WTC11 (cell line): ENCODE results near the gene OR6K3. TPM values are rescaled to one million over a fixed set of nuclear protein-coding genes. Genes with fewer than 3 reads are reported as not detected.

Experiments used
- ATAC-seq: fragments of 200-7000 bp; cut with Tn5 transposase; 2 replicates; pipeline ENCODE4 v1.10.0; 2021; ENCODE audit warnings: mild to moderate bottlenecking, moderate library complexity
- CTCF ChIA-PET: fragments of 300-600 bp; sonication (Branson Sonifier 250); formaldehyde crosslinking; loops from one replicate; lab custom pipeline; 2021; ENCODE audit warnings: antibody characterized with exemption; lab: Charles Lee
- POLR2A ChIA-PET: fragments of 350-600 bp; sonication (Branson Sonifier 250); formaldehyde crosslinking; loops from one replicate; lab custom pipeline; 2021; ENCODE audit warnings: antibody characterized with exemption; lab: Charles Lee
- DNase-seq: peaks from one replicate; pipeline ENCODE4 v3.0.0; 2021; ENCODE audit warnings: low spot score
- H3K27ac Mint-ChIP-seq: 2 replicates; pipeline ENCODE4 v1.8.0; 2021; ENCODE audit warnings: mixed read lengths
- H3K27me3 Mint-ChIP-seq: 2 replicates; pipeline ENCODE4 v1.8.0; 2021; ENCODE audit warnings: low read depth, mild to moderate bottlenecking, moderate library complexity, mixed read lengths
- H3K36me3 Mint-ChIP-seq: 2 replicates; pipeline ENCODE4 v1.8.0; 2021; ENCODE audit warnings: mixed read lengths
- H3K4me1 Mint-ChIP-seq: 2 replicates; pipeline ENCODE4 v1.8.0; 2022; ENCODE audit warnings: mixed read lengths
- H3K4me3 Mint-ChIP-seq: 2 replicates; pipeline ENCODE4 v1.8.0; 2021; ENCODE audit warnings: mild to moderate bottlenecking, moderate library complexity, mixed read lengths
- H3K9me3 Mint-ChIP-seq: 2 replicates; pipeline ENCODE4 v1.8.0; 2021; ENCODE audit warnings: mixed read lengths
- ATF2 ChIP-seq: sonication (generic); formaldehyde crosslinking; IDR thresholded peaks from 2 replicates; pipeline ENCODE4 v1.8.1; 2022; ENCODE audit warnings: low read depth, missing genetic modification reagents, borderline replicate concordance
- CREM ChIP-seq: sonication (generic); formaldehyde crosslinking; IDR thresholded peaks from 2 replicates; pipeline ENCODE4 v1.8.1; 2022; ENCODE audit warnings: mild to moderate bottlenecking, missing genetic modification reagents, moderate library complexity
- ELF4 ChIP-seq: sonication (generic); formaldehyde crosslinking; IDR thresholded peaks from 2 replicates; pipeline ENCODE4 v1.8.1; 2022; ENCODE audit warnings: low read depth, mild to moderate bottlenecking, moderate library complexity, missing genetic modification reagents
- FOXJ3 ChIP-seq: sonication (generic); formaldehyde crosslinking; IDR thresholded peaks from 2 replicates; pipeline ENCODE4 v1.9.0; 2021; ENCODE audit warnings: missing genetic modification reagents, mild to moderate bottlenecking, borderline replicate concordance
- HMGA2 ChIP-seq: fragments of 250-450 bp; sonication (Bioruptor Pico); IDR thresholded peaks from 2 replicates; pipeline ENCODE4 v1.4.0; 2021; ENCODE audit warnings: mild to moderate bottlenecking, moderate library complexity
- NR3C1 ChIP-seq: sonication (generic); formaldehyde crosslinking; conservative IDR thresholded peaks from 2 replicates; pipeline ENCODE4 v1.8.1; 2023; ENCODE audit warnings: low read depth, mild to moderate bottlenecking, missing genetic modification reagents
- OVOL2 ChIP-seq: fragments of 250-450 bp; sonication (Bioruptor Pico); IDR thresholded peaks from 2 replicates; pipeline ENCODE4 v1.9.0; 2021; ENCODE audit warnings: mild to moderate bottlenecking, borderline replicate concordance
- RELA ChIP-seq: sonication (generic); formaldehyde crosslinking; IDR thresholded peaks from 2 replicates; pipeline ENCODE4 v1.8.1; 2022; ENCODE audit warnings: missing genetic modification reagents, mild to moderate bottlenecking, borderline replicate concordance
- SP1 ChIP-seq: sonication (generic); formaldehyde crosslinking; conservative IDR thresholded peaks from 2 replicates; pipeline ENCODE4 v1.8.1; 2022; ENCODE audit warnings: missing genetic modification reagents
- STAT6 ChIP-seq: sonication (generic); formaldehyde crosslinking; conservative IDR thresholded peaks from 2 replicates; pipeline ENCODE4 v1.8.1; 2023; ENCODE audit warnings: mild to moderate bottlenecking, low read depth, missing genetic modification reagents, moderate library complexity
- TP53 ChIP-seq: sonication (generic); formaldehyde crosslinking; IDR thresholded peaks from 2 replicates; pipeline ENCODE4 v1.8.1; 2023; ENCODE audit warnings: mild to moderate bottlenecking, missing genetic modification reagents
- USF1 ChIP-seq: sonication (generic); formaldehyde crosslinking; IDR thresholded peaks from 2 replicates; pipeline ENCODE4 v1.8.0; 2022; ENCODE audit warnings: mild to moderate bottlenecking, missing genetic modification reagents
- ZNF263 ChIP-seq: sonication (generic); formaldehyde crosslinking; IDR thresholded peaks from 2 replicates; pipeline ENCODE4 v1.8.1; 2022; ENCODE audit warnings: low read depth, mild to moderate bottlenecking, moderate library complexity, missing genetic modification reagents
- ZNF281 ChIP-seq: sonication (generic); formaldehyde crosslinking; IDR thresholded peaks from 2 replicates; pipeline ENCODE4 v1.8.0; 2023; ENCODE audit warnings: mild to moderate bottlenecking, missing genetic modification reagents
- ZNF671 ChIP-seq: fragments of 250-450 bp; sonication (Bioruptor Pico); IDR thresholded peaks from 2 replicates; pipeline ENCODE4 v1.8.0; 2021; ENCODE audit warnings: mild to moderate bottlenecking
- total RNA-seq: library from RNA; stranded (reverse); gene quantifications from 3 replicates; pipeline ENCODE4 v1.2.3, GENCODE V29; 2021
- TF ChIP-seq, protein P1 (sequence below): sonication (generic); formaldehyde crosslinking; IDR thresholded peaks from 2 replicates; pipeline ENCODE4 v1.8.0; 2023; ENCODE audit warnings: missing genetic modification reagents, mild to moderate bottlenecking, borderline replicate concordance
- TF ChIP-seq, protein P2 (sequence below): sonication (generic); formaldehyde crosslinking; IDR thresholded peaks from 2 replicates; pipeline ENCODE4 v1.8.0; 2023; ENCODE audit warnings: missing genetic modification reagents

Gene OR6K3
- total RNA-seq, 1 experiment from 2014 or later, result not detected

DNA sequence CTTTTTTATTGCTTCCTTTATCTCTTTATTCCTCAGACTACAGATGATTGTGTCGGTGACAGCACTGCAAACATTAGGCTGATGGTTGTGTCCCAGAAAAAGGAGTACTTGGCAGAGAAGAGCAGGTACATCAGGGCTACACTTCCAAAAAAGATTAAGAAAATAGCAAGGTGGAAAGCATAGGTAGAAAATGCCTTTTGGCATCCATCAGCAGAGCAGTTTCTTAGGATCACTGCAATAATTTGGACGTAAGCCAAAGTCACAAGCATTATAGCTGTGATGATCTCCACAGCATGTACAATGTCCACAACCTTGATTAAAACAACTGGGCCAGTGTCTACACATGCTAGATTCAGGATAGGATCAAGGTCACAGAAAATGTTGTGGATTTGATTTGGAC is 25.9 kb downstream of the OR6K3 start (continued):
- TF ChIP-seq STAT6 (CRISPR knock-in tag), result no peak
- no peak for TF ChIP-seq TP53 (CRISPR knock-in tag)
- TF ChIP-seq, protein P1, sequence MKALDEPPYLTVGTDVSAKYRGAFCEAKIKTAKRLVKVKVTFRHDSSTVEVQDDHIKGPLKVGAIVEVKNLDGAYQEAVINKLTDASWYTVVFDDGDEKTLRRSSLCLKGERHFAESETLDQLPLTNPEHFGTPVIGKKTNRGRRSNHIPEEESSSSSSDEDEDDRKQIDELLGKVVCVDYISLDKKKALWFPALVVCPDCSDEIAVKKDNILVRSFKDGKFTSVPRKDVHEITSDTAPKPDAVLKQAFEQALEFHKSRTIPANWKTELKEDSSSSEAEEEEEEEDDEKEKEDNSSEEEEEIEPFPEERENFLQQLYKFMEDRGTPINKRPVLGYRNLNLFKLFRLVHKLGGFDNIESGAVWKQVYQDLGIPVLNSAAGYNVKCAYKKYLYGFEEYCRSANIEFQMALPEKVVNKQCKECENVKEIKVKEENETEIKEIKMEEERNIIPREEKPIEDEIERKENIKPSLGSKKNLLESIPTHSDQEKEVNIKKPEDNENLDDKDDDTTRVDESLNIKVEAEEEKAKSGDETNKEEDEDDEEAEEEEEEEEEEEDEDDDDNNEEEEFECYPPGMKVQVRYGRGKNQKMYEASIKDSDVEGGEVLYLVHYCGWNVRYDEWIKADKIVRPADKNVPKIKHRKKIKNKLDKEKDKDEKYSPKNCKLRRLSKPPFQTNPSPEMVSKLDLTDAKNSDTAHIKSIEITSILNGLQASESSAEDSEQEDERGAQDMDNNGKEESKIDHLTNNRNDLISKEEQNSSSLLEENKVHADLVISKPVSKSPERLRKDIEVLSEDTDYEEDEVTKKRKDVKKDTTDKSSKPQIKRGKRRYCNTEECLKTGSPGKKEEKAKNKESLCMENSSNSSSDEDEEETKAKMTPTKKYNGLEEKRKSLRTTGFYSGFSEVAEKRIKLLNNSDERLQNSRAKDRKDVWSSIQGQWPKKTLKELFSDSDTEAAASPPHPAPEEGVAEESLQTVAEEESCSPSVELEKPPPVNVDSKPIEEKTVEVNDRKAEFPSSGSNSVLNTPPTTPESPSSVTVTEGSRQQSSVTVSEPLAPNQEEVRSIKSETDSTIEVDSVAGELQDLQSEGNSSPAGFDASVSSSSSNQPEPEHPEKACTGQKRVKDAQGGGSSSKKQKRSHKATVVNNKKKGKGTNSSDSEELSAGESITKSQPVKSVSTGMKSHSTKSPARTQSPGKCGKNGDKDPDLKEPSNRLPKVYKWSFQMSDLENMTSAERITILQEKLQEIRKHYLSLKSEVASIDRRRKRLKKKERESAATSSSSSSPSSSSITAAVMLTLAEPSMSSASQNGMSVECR (CRISPR knock-in tag), result no peak
- TF ChIP-seq NR3C1 (CRISPR knock-in tag), result no peak
- no peak for TF ChIP-seq OVOL2 (CRISPR knock-in tag)
- no peak for TF ChIP-seq RELA (CRISPR knock-in tag)
- TF ChIP-seq SP1 (CRISPR knock-in tag), result no peak
- TF ChIP-seq, protein P2, sequence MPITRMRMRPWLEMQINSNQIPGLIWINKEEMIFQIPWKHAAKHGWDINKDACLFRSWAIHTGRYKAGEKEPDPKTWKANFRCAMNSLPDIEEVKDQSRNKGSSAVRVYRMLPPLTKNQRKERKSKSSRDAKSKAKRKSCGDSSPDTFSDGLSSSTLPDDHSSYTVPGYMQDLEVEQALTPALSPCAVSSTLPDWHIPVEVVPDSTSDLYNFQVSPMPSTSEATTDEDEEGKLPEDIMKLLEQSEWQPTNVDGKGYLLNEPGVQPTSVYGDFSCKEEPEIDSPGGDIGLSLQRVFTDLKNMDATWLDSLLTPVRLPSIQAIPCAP, result no peak
- TF ChIP-seq ZNF281 (CRISPR knock-in tag), result no peak
- TF ChIP-seq CREM, result no peak
- TF ChIP-seq FOXJ3 (CRISPR knock-in tag), result no peak
- no peak for TF ChIP-seq USF1 (CRISPR knock-in tag)

DNA sequence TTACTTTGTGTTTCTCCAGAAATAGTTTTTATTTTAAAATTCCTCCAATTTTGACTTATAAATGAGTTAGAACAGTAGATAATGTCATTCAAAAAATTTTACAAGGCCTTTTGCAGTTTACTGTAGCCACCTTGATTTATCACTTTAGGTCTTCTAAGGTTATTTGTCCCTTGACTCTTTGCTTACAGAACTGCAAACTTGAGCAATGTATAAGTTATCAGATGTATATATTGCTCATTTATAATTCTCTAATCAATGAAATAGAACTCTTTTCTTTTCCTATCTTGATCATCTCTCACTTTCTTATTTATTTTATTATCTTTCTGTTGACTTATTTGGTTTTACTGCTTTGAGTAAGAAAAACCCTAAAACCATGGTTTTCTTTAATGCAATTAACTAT is 28.2 kb downstream of the OR6K3 start:
- Mint-ChIP-seq H3K4me3 (no peak overlapping the region), H3K4me1 (no peaks in the 10 kb centered on the region), H3K27me3 (0 out of 2 replicates have a peak, but pooled peaks cover 2% of the 10 kb centered on the region), H3K9me3 (peaks cover 9% of the 10 kb centered on the region), H3K27ac (no peak overlapping the region), H3K36me3 (no peaks in the 10 kb centered on the region)
- TF ChIP-seq ELF4 (CRISPR knock-in tag) (no peak), ZNF671 (CRISPR knock-in tag) (no peak), ATF2 (no peak), RELA (CRISPR knock-in tag) (no peak), HMGA2 (CRISPR knock-in tag) (no peak), ZNF263 (no peak)
- TF ChIP-seq, protein P2, result no peak
- ChIA-PET POLR2A (no interaction called here), CTCF (no interaction called here)
- no peak for ATAC-seq
- no peak for DNase-seq
